ENCODE data around the gene BEST4. TPM values are rescaled to one million over a fixed set of nuclear protein-coding genes. Genes with fewer than 3 reads are reported as not detected.
"Not testable (repeated sequence)": the region's sequence is repeated elsewhere in the genome, so short reads cannot be mapped to it uniquely, and the experiment has no call there.

The BEST4 gene
- total RNA-seq, 1 donor from 2014 or later = not detected

DNA sequence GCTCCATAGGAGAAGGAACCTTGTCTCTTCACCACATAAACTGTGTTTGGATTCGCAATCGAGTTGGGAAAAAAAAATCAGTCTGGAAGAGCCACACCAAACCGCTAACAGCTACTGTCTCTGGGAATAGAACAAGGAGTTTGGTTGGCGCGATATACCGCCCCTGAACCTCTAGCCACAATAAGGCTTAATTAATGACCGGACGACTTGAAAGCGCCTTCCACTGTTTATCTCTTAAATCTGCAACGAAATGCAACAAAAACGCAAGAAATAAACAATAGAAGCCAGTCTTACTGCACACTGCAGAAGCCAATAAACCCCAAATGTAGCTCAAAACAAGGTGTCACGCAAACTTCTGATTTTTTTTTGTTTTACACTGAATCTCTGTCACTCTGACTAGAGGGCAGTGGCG lies 31.2 kb upstream of the BEST4 start:
- no peak for ATAC-seq

DNA sequence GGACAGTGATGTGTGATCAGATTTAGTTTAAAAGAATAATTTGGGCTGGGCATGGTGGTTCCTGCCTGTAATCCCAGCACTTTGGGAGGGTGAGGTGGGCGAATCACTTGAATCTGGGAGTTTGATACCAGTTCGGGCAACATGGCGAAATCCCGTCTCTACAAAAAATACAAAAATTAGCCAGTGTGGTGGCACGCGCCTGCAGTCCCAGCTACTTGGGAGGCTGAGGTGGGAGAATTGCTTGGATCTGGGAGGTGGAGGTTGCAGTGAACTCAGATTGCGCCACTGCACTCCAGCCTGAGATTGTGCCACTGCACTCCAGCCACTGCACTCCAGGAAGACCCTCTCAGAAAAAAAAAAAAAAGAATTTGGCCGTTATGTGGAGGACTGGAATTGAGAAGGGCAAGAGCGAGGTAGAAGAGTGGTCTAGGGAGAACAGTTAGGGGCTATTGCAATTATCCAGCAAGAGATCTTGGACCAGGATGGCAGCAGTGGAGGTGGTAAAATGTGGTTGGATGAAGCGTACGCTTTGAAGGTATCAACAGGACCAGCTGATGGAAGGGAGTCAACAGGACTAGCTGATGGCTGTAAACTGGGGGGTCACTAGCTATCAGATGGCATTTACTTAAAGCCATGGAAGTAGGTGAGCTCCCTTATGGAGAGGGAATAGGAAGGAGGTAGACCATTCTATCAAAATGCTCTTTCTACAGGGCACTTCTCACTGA lies 30.0 kb upstream of the BEST4 start:
- no peak for ATAC-seq

DNA sequence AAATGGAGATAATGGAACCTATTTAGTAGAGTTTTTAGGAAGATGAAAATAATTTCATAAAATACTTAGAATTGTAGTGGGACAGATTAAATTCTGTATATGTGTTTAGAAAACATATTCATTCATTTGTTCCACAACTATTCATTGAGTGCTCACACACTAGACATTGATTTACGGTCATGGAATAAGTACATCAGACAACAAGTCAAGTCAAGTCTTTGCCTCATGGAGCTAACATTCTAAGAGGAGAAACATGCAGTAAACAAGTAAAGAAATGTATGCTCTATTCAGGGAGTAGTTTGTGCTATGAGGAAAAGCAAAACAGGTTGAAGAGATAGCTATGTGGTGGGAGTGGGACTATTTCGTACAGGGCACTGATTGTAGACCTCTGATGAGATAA lies 29.3 kb upstream of the BEST4 start:
- no peak for ATAC-seq

DNA sequence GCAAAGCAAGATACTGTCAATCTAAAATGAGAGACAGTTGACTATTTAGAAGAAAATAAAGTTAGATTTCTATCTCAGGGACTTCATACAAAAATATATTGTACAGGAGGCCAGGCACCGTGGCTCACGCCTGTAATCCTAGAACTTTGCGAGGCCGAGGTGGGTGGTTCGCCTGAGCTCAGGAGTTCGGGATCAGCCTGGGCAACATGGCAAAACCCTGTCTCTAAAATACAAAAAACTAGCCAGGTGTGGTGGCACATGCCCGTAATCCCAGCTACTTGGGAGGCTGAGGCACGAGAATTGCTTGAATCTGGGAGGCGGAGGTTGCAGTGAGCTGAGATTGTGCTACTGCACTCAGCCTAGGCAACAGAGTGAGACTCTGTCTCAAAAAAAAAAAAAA lies 28.0 kb upstream of the BEST4 start:
- not testable (repeated sequence) for ATAC-seq

DNA sequence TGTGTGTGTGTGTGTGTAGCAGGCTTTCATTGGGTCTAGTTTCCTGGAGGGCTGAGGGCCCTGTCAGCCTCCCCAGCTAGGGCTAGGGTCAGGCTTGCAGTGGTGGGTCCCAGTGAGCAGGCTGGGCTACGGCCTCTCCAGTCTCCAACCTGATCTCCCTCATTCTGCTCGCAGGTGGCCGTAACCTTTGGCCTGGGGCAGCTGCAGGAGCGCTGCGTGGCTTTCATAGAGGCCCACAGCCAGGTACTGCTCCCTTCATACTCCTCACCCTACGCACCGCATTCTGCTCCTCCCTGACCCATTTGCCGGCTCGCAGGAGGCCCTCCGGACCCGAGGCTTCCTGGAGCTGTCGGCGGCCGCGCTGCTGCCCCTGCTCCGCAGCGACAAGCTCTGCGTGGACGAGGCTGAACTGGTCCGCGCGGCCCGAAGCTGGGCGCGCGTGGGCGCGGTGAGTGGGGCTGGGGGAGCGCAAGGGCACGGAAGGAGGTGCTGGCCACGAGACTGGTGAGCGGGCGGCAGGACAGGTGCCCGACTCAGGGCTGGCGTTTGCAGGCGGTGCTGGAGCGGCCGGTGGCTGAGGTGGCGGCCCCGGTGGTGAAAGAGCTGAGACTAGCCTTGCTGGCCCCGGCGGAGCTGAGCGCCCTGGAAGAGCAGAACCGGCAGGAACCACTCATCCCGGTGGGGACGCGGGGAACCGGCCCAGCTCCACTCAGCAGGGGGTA lies 25.0 kb upstream of the BEST4 start:
- ATAC-seq = no peak

DNA sequence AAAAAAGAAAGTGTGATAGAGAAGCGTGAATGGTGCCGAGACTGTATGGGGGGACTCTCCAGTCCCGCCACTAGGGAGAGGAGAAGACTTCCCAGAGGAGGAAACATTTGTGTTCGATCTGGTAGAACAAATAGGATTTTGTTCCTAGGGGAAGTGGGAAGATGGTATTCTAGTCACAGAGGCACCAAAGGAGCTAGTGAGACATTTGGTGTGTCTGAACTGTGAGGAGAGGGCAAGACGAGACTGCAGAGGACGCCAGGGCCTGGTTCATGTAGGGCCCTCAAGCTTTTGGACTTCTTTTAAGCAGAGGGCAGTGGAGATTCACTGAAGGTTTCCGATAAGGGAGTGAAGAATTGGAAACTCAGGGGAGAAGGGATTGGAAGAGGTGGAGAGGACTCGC lies 23.3 kb upstream of the BEST4 start:
- ATAC-seq = no peak

DNA sequence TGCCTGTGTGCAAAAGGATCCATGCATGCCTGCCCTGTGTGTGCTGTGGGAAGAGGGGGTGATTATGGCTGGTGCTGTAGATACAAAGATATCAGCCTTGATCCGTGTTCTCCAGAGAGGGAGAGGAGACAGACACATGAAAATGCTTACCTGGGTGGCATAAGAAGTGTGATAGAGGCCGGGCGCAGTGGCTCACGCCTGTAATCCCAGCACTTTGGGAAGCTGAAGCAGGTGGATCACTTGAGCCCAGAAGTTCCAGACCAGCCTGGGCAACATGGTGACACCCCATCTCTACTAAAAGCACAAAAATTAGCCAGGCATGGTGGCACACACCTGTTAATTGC lies 22.8 kb upstream of the BEST4 start:
- not testable (repeated sequence) for ATAC-seq

DNA sequence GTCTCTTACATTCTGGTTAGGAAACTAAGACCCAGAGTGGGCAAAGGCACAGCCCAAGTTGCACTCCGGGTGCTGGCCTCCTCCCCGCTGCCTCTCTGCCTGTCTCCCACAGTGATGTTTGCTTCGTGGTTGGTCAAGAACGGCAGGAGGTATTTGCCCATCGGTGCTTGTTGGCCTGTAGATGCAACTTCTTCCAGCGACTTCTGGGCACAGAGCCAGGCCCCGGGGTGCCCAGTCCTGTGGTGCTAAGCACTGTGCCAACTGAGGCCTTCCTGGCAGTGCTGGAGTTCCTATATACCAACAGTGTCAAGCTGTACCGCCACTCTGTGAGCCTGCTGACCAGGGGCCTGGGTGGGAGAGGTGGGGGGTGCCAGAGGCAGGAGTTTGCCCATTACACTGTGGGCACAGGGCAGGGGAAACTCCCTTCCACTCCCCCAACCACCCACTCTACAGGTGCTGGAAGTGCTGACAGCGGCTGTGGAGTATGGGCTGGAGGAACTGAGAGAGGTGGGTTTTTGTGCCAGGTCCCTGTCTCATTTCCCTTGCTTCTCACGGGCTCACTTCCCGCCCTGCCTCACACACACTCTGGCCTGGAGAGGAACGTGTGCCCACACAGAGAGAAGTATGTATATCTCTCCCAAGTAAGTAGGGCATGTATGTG lies 22.3 kb upstream of the BEST4 start:
- no peak for ATAC-seq

DNA sequence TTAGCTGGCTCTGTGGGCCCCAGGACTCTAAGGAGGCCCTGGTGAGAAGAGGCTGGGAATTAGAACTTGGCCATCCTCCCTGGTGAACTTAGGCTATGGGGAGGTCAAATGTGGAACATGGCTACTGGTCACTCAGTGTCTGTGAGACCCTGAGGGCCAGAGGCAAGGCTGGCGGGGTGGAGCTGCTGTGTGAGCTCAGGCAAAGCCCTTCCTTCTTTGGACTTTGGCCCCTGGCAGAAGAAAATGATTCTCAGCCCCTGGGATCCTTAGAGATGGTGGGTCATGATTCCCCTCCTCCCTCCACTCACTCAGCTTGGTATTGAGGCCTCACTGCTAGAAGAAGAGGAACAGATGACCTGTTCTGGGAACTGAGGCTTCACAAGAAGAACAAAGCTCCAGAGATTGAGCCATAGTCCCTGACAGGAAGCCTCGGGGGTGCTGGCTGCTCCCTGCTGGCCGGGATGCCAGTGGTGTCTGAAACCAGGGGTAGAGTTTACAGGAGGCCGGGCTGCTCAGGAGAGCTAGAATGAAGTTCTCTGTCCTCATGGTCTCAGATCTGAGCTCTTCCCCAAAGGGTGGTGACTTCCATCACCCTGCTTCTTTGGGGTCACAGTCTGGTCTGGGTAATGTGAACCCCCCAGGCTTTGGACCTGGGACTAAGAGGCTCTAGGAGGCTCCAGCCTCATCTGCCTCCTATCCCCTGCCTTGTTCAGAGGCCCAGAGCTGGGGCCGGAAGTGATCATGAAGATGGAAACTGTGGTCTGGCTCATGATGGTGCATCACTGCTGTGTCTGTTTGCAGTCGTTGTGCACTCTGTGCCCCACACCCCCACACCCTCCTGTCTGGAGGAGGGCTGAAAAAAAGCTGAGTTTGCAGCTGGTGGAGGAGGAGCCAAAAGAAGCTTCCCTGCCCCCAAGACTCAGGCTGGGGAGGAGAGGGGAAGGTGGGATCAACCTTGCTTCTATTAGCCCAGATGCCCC lies 21.3 kb upstream of the BEST4 start:
- ATAC-seq = no peak

DNA sequence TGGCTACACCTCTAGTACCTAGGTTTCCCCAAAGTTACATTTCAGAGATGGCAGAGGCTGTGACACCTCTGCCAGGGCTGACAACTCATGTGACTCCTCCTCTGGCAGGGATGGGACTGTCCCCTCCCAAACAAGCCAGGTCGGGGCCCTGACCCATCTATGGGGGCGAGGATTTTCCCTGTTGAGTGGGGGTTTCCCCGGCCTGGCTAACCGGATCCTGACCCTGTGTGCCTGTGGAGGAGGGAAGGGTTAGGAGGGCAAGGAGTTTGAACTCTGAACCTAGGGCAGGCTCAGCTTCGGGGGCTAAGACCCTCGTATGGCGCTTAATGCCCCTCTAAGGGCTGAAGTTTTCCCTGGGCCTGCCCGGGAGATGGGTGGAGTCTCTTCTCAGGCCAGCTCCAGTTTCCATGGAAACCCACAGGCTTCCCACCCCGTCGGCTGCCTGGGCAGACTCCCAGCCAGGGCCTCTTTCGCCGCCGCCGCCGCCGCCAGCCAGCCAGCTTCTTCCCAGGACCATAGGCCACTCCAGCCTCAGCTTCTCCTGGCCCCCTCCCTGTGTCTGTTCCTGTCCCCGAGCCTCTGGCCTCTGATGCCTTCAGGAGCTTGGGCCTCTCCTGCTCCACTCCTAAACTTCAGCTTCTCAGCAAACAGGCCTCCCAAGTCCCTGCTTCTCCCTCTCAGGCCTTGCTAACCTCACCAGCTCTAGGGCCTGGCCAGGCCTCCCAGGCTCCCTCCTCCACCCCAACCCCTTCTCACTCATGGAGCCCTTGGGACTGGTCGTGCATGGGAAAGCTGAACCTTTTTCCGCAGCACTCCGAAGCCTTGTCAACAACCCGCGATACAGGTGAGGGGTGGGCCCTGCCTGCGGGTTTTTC lies 20.3 kb upstream of the BEST4 start, which contains the start of gene BTBD19:
Gene BTBD19, plus strand, starts transcription at position 461 of the 875 bp plus-strand sequence. Its CDS starts 298 bp downstream, at position 759.
- ATAC-seq = peak; percentile 23

DNA sequence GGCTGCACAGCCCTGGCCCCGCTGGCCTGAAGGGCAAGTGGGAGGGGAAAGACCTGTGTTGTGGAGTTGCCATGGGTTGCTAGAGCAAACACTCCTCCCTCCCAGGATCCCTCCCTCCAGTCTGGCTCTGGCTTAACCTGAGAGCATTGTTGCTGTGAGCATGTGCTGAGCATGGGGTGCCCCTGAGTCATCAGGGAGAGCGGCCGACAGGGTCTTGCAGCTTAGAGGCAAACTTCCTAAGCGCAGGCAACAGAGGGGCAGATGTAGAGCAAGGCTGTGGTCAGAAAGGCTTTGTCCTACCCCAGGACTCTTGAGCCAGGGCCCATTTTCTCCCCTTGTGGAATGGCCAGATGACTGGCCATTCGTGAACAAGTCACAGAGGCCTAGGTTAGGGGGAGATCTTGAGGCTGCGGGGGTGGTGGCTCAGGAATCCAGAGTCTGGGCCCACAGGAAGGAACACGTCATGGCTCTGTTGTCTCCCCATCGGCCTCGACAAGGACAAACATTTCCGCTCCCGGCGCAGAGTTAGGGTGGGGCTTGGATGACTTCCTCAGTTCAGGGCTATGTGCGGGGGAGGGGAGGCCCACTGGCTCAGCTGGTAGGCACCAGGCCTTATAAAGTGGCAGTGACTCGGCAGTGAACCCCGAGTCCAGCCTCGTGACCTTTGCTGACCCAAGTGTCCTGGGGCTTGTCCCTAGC lies 19.5 kb upstream of the BEST4 start:
- peak; percentile 83 for ATAC-seq

DNA sequence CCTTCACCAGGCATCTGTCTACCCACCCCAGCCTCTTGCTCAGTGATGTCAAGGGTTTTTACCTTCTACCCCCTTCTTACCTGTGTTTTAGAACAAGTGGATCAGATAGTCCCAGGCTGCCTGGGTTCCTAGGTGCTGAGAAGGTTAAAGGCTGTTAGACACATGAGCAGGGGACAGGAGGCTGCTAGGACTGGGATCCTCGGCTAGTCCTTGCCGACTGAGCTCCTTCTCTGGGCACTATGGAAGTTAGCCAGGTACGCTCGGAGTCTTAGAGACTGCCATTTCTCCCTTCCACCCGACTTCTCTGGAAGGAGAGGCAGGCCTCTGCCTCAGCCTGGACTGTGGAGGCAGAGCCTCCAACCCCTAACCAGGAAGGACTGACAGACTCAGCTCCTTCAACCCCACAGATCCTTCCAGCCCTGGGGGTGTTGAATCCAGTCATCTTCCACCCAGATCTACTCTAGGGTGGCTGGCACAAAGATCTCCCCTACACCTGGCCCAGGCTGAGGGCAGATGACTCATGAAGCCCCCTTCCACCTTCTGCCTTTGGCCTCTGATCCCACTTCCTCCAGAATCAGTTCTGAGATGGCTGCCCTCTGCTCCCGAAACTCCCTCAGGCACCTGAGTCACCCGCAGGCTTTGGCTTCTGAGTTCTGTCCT lies 18.9 kb upstream of the BEST4 start, which contains the start of gene DYNLT4:
Gene DYNLT4, minus strand, starts transcription at position 648 of the 660 bp plus-strand sequence. CDS start 683 bp downstream, outside the sequence.
- no peak for ATAC-seq

DNA sequence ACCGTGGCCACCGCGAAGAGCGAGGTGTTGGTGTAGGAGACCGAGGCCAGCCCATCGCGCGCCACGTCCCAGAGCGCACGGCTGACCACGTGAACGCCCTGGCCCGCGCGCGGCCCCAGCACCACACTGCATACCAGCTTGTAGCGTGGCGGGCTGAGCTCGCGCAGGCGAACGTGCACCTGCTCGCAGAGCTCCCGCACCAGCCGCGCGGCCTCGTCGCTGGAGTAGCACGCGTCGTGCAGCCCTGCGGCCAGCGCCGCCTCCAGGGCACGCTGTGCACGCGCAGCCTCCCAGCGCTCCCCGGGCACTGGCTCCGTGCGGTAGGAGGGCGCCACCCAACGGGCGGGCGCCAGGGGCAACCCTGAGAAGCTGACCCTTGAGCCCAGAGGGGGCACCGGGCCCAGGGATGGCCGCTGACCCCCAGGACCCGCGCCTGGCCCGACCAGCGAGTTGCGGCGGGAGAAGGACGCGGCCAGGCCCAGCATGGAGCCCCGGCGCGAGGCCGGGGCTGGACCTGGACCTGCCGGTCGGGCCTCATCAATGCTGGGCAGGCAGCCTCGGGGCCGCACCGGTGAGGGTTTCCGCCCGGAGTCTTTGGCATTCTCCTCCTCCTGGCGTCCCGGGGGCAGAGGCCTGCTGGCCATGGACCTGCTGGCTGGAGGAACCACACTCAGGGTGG lies 18.2 kb upstream of the BEST4 start:
- ATAC-seq = no peak

DNA sequence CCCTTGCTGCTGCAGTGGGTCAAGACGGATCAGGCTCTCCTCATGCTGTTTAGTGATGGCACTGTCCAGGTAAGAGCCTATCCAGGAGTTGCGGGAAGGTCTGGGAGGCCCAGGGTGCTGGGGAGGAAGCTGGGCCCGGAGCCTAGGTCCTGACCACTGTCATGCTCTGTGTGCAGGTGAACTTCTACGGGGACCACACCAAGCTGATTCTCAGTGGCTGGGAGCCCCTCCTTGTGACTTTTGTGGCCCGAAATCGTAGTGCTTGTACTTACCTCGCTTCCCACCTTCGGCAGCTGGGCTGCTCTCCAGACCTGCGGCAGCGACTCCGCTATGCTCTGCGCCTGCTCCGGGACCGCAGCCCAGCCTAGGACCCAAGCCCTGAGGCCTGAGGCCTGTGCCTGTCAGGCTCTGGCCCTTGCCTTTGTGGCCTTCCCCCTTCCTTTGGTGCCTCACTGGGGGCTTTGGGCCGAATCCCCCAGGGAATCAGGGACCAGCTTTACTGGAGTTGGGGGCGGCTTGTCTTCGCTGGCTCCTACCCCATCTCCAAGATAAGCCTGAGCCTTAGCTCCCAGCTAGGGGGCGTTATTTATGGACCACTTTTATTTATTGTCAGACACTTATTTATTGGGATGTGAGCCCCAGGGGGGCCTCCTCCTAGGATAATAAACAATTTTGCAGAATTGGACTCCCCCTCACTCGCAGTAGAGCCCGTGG lies 17.5 kb upstream of the BEST4 start:
- no peak for ATAC-seq

DNA sequence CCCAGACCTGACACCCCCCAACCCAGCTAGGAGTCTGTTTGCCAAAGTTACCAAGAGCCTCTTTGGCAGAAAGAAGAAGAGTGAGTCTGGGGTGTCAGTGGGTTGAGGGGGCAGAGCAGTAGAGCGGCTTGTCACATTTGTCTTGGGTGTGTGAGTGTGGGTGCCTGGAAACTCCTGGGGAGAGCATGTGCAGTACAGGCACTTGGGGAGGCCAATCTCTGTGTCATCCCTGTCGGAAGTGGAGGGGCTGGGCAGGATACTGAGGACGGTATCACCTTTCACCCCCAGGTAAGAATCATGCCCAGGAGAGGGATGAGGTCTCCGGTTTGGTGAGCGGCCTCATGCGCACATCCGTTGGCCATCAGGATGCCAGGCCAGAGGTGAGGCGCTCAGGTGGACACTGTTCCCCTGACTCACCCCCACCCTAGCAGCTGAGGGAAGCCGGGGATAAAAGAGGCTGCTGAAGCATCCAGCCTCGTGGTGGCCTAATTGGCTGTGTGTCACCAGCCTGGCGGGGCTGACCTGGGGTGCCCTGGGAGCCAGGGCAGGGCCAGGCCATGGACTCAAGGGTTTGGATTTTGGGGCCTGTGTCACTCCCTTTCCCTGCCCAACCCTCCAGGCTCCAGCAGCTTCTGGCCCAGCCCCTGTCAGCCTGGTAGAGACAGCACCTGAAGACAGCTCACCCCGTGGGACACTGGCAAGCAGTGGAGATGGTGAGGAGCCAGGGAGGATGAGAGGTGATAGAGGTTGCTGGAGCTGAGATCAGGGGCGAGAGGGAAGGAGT lies 15.5 kb upstream of the BEST4 start:
- ATAC-seq = peak; percentile 3

DNA sequence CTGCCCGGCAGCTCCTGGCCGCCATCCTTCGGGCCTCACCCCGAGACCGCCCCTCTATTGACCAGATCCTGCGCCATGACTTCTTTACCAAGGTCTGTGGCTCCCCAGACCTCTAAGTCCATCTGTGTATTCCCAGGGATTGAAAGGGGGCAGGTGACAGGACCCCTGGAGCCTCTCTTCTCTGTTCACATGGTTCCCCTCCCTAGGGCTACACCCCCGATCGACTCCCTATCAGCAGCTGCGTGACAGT lies 15.0 kb upstream of the BEST4 start:
- ATAC-seq = no peak

DNA sequence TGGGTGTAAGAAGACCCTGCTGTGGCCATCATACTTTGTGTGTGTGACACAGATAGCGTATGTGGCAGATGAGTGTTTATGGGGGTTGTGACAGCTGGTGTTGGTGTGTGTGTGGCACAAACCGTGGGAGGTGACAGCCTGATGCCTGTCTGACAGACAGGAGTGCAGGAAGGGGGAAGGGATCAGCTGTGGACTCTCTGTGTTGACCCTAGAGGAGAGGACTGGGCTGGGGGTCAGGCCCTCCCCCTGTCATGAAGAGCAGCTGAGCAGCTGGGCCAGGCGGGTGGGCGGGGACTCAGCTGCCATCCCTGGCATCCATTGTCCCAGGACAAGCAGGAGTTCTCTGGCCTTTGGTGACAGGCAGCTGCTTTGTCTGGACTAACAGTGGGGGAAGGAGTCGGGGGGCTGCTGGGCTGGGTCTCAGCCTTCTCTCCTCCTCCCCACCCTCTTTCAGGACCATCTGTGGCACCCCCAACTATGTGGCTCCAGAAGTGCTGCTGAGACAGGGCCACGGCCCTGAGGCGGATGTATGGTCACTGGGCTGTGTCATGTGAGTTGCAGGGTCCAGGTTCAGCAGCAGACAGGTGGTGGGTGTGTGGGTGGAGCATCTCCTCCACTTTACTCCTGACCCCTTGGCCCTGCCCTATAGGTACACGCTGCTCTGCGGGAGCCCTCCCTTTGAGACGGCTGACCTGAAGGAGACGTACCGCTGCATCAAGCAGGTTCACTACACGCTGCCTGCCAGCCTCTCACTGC lies 14.5 kb upstream of the BEST4 start:
- ATAC-seq = no peak

Data from esophagus mucosa (tissue), 1 donor.